Psoas muscle (tissue), 8 donors: ENCODE results near the gene COLGALT1. TPM values are rescaled to one million over a fixed set of nuclear protein-coding genes. Genes with fewer than 3 reads are reported as not detected.

Experiments
- ATAC-seq, 4 donors: fragments of 200-7000 bp; cut with Tn5 transposase; one replicate each; pipeline ENCODE4 v1.9.1; 2020; ENCODE audit warnings: moderate library complexity in 3 of 4, mild to moderate bottlenecking in 2 of 4
- DNase-seq, 2 donors: peaks; one replicate each; pipeline ENCODE4 v3.0.0-alpha.2; 2020
- H3K27ac ChIP-seq: fragments of 200-600 bp; one replicate; pipeline ENCODE4 v1.8.0; 2022
- H3K27me3 ChIP-seq, 3 donors: fragments of 200-600 bp in 1 of 3; one replicate each; pipeline versions ENCODE4 v1.6.1 to v1.8.0; 2013 to 2022; ENCODE audit warnings: low read length in 2 of 3, mild to moderate bottlenecking in 2 of 3, moderate library complexity in 1 of 3; ENCODE audit not compliant: insufficient read depth in 3 of 3
- H3K36me3 ChIP-seq, 2 donors: fragments of 200-600 bp in 1 of 2; one replicate each; pipeline versions ENCODE4 v1.6.1 to v1.8.0; 2013 to 2022; ENCODE audit warnings: low read depth in 1 of 2, mild to moderate bottlenecking in 1 of 2, moderate library complexity in 1 of 2; ENCODE audit not compliant: insufficient read depth in 1 of 2
- H3K4me1 ChIP-seq: fragments of 200-600 bp; one replicate; pipeline ENCODE4 v1.8.0; 2022
- H3K4me3 ChIP-seq: fragments of 200-600 bp; one replicate; pipeline ENCODE4 v1.8.0; 2022; ENCODE audit warnings: mild to moderate bottlenecking
- H3K9me3 ChIP-seq: fragments of 200-600 bp; one replicate; pipeline ENCODE4 v1.8.0; 2022
- WGBS, 3 donors: extraction: QIAGEN DNeasy Blood & Tissue Kit; methylation state at CpG; one replicate each; pipeline versions ENCODE4 v1.1.6 to v1.1.7; 2013; 5-methylcytosine and 5-hydroxymethylcytosine counted together
- intact Hi-C, 2 donors: fragments of 100-400 bp; cut with DNase I; formaldehyde crosslinking; loops; one replicate each; pipeline versions ENCODE4 v1.11.0 to v1.14.2; 2022
- polyA plus RNA-seq, 3 donors: library from polyadenylated mRNA; stranded (reverse); fragments of 200-250 nt; gene quantifications; one replicate each; pipeline ENCODE4 v1.2.3, GENCODE V29; 2013
- total RNA-seq, 4 donors: library from RNA; stranded (reverse); fragmentation: NEBNext Ultra II Directional in 2 of 4; extraction: Animal tissue kit (Norgen Biotek cat#: 25700) in 2 of 4; gene quantifications; one replicate each; pipeline versions ENCODE4 v1.2.1 to v1.2.4, GENCODE V29; 2021 to 2023
- TF ChIP-seq, protein P1 (sequence below): fragments of 200-600 bp; IDR thresholded peaks from one replicate; pipeline ENCODE4 v1.8.0; 2022; ENCODE audit warnings: antibody characterized with exemption
- donor health status: healthy with polysubstance abuse.
- donor health status: DM: no; HTN: no; CAD: no; lungs with moderate emphysema.
- donor health status: Bipolar disorder and iron deficiency.
- donor health status: healthy.
- donor health status: DM: yes; HTN: yes; CAD: no.
- donor health status: DM: no; HTN: no; CAD: no.
- donor health status: DM: no; HTN: no; CAD: no.
- donor health status: DM: yes; HTN: yes; CAD: no.

Gene COLGALT1
- total and polyA plus RNA-seq, 7 donors: 15.3 to 34.8 (median 21.5) TPM

DNA sequence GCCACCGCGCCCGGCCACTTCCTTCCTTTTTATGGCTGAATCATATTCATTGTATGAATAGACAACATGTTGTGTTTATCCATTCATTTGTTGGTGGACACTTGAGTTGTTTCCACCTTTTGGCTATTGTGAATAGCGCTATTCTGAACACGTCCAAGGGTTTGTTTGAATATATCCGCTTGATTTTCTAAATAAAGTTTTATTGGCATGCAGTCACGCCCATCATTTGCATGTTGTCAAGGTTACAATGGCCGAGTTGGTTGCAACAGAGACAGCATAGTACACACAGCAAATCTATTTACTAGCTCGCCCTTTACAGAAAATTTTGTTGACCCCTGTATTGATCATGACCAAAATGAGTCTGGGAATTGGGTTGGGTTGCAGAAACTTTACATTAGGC lies 43.5 kb downstream of the COLGALT1 start:
- DNase-seq (no peak), ATAC-seq (no peak)
- no peaks in the 10 kb centered on the region for H3K36me3 ChIP-seq
- 78 to 82% (median 80%) methylated on average over 9 of the region's 9 CpGs for WGBS, 3 donors
- no peaks in the 10 kb centered on the region for H3K4me1 ChIP-seq
- no peak overlapping the region for H3K27ac ChIP-seq
- H3K9me3 ChIP-seq: no peaks in the 10 kb centered on the region
- TF ChIP-seq, protein P1, sequence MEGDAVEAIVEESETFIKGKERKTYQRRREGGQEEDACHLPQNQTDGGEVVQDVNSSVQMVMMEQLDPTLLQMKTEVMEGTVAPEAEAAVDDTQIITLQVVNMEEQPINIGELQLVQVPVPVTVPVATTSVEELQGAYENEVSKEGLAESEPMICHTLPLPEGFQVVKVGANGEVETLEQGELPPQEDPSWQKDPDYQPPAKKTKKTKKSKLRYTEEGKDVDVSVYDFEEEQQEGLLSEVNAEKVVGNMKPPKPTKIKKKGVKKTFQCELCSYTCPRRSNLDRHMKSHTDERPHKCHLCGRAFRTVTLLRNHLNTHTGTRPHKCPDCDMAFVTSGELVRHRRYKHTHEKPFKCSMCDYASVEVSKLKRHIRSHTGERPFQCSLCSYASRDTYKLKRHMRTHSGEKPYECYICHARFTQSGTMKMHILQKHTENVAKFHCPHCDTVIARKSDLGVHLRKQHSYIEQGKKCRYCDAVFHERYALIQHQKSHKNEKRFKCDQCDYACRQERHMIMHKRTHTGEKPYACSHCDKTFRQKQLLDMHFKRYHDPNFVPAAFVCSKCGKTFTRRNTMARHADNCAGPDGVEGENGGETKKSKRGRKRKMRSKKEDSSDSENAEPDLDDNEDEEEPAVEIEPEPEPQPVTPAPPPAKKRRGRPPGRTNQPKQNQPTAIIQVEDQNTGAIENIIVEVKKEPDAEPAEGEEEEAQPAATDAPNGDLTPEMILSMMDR: no peak
- intact Hi-C loops: no loop called here
- no peak overlapping the region for H3K4me3 ChIP-seq
- peaks cover 0 to 32% (median 11%) of the 10 kb centered on the region in 3 donors for H3K27me3 ChIP-seq

DNA sequence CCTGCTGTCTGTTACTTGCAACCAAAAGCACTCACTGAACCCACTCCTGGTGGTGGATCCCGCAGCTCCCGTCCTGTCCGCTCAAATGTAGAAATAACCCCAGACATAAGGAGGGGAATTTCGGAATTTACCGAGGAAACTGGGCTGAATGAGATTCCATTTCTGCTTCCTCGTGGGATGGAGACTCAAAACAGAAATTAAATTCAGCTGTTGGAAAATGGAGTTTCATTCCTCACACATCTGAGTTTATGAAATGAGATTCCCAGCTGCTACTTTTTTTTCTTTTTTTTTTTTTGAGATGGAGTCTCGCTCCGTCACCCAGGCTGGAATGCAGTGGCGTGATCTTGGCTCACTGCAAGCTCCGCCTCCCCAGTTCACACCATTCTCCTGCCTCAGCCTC lies 44.3 kb downstream of the COLGALT1 start:
- DNase-seq (no peak), ATAC-seq (no peak)
- Histone ChIP-seq H3K36me3 (no peaks in the 10 kb centered on the region), H3K27ac (no peak overlapping the region), H3K27me3 (peaks cover 0 to 39% (median 7%) of the 10 kb centered on the region in 3 donors), H3K4me3 (no peak overlapping the region), H3K4me1 (no peaks in the 10 kb centered on the region), H3K9me3 (no peaks in the 10 kb centered on the region)
- WGBS, 3 donors: 13 to 24% (median 22%) methylated on average over 10 of the region's 10 CpGs
- TF ChIP-seq, protein P1: no peak
- intact Hi-C loops: loop anchor here in 1 of 2 donors (5.0 kb wide), 1 partner anchor 63 kb away; no protein-coding TSS in a partner anchor

DNA sequence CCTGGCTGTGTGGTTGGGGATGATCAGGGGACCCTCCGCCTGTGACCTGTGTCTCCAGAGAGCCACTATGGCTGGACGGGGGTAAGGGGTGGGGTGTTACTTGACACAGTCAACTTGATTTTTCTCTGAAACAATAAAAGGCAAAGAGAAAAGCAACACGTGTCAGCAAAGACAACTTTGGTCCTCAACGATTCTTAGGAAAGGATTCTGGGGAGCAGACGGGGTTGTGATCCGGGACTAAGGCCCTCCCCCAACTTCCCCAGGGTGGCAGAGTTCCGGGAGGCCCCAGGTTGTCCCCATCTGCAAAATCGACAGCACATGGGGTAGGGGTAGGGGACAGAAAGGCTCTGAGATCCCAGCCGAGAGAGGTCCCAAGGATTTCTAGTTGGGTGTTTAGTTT lies 46.2 kb downstream of the COLGALT1 start:
- peaks cover 4% of the 10 kb centered on the region for H3K4me1 ChIP-seq
- no peaks in the 10 kb centered on the region for H3K9me3 ChIP-seq
- no peak overlapping the region for H3K4me3 ChIP-seq
- WGBS, 3 donors: 13 to 23% (median 15%) methylated on average over 9 of the region's 9 CpGs
- ATAC-seq (no peak), DNase-seq (no peak)
- peaks cover 0 to 58% (median 15%) of the 10 kb centered on the region in 3 donors for H3K27me3 ChIP-seq
- H3K27ac ChIP-seq: no peak overlapping the region
- no peaks in the 10 kb centered on the region for H3K36me3 ChIP-seq
- intact Hi-C loops: loop anchor here in 1 of 2 donors (5.0 kb wide), 1 partner anchor 61 kb away; no protein-coding TSS in a partner anchor
- TF ChIP-seq, protein P1: no peak

DNA sequence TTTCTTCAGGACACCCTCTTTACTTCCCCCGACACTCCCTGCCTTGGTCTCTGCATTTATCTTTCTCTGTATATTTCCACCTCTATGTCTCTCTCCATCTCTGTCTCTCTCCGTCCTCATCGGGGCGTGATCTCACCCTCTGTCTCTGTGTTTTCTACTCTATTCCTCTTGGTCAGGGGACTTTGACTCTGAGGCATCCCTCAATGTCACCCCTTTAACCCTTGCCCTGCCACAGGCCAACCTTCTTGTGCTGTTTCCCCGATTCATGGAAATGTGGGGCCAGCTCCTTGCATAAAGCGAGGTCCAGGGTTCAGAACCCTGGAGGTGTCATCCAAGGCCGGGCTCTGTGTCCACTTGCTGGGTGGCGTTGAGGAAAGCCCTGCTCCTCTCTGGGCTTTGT lies 46.8 kb downstream of the COLGALT1 start:
- no peaks in the 10 kb centered on the region for H3K9me3 ChIP-seq
- no peaks in the 10 kb centered on the region for H3K36me3 ChIP-seq
- DNase-seq: no peak
- no peak overlapping the region for H3K27ac ChIP-seq
- no peak for ATAC-seq
- peaks cover 4% of the 10 kb centered on the region for H3K4me1 ChIP-seq
- intact Hi-C loops: loop anchor here in 1 of 2 donors (5.0 kb wide), 1 partner anchor 60 kb away; no protein-coding TSS in a partner anchor
- peaks cover 0 to 64% (median 15%) of the 10 kb centered on the region in 3 donors for H3K27me3 ChIP-seq
- TF ChIP-seq, protein P1: no peak
- 60 to 67% (median 62%) methylated on average over 8 of the region's 8 CpGs for WGBS, 3 donors
- H3K4me3 ChIP-seq: no peak overlapping the region
